HepG2 (cell line): Measurements from ENCODE around the gene COPS3. TPM values are rescaled to one million over a fixed set of nuclear protein-coding genes. Genes with fewer than 3 reads are reported as not detected.

Source experiments
- ATF6 ChIP-seq: sonication (generic); formaldehyde crosslinking; conservative IDR thresholded peaks from 2 replicates; pipeline ENCODE4 v1.4.0; 2020; ENCODE audit warnings: missing genetic modification reagents
- E2F5 ChIP-seq: sonication (generic); formaldehyde crosslinking; conservative IDR thresholded peaks from 2 replicates; pipeline ENCODE4 v1.4.0; 2020; ENCODE audit warnings: missing genetic modification reagents
- EED ChIP-seq: sonication (generic); formaldehyde crosslinking; IDR thresholded peaks from 2 replicates; pipeline ENCODE4 v1.5.0; 2020; ENCODE audit warnings: mild to moderate bottlenecking, missing genetic modification reagents
- HIC2 ChIP-seq: sonication (generic); formaldehyde crosslinking; IDR thresholded peaks from 2 replicates; pipeline ENCODE4 v1.9.0; 2022; ENCODE audit warnings: low read depth, missing genetic modification reagents
- HMG20A ChIP-seq: IDR thresholded peaks from 2 replicates; pipeline ENCODE4 v1.6.1; 2016; ENCODE audit warnings: borderline replicate concordance
- PBX2 ChIP-seq: IDR thresholded peaks from 2 replicates; pipeline ENCODE4 v1.6.1; 2016; ENCODE audit warnings: control low read depth
- PBX3 ChIP-seq: sonication (generic); formaldehyde crosslinking; IDR thresholded peaks from 2 replicates; pipeline ENCODE4 v1.8.1; 2023; ENCODE audit warnings: missing genetic modification reagents, inconsistent platforms, borderline replicate concordance
- RFXAP ChIP-seq: sonication (generic); formaldehyde crosslinking; IDR thresholded peaks from 2 replicates; pipeline ENCODE4 v1.4.0; 2020; ENCODE audit warnings: missing genetic modification reagents, borderline replicate concordance
- ZBTB2 ChIP-seq: sonication (generic); formaldehyde crosslinking; IDR thresholded peaks from 2 replicates; pipeline ENCODE4 v1.8.0; 2022; ENCODE audit warnings: low read depth, missing genetic modification reagents
- ZNF253 ChIP-seq: sonication (generic); formaldehyde crosslinking; IDR thresholded peaks from 2 replicates; pipeline ENCODE4 v1.8.0; 2022; ENCODE audit warnings: mild to moderate bottlenecking, missing genetic modification reagents, borderline replicate concordance
- ZNF746 ChIP-seq: sonication (generic); formaldehyde crosslinking; IDR thresholded peaks from 2 replicates; pipeline ENCODE4 v1.8.0; 2022; ENCODE audit warnings: mild to moderate bottlenecking, missing genetic modification reagents
- ZNF816 ChIP-seq: sonication (generic); formaldehyde crosslinking; IDR thresholded peaks from 2 replicates; pipeline ENCODE4 v1.8.0; 2022; ENCODE audit warnings: missing genetic modification reagents, mild to moderate bottlenecking, borderline replicate concordance
- ZSCAN12 ChIP-seq: sonication (generic); formaldehyde crosslinking; IDR thresholded peaks from 2 replicates; pipeline ENCODE4 v1.9.0; 2021; ENCODE audit warnings: mild to moderate bottlenecking, missing genetic modification reagents
- ZSCAN25 ChIP-seq: sonication (generic); formaldehyde crosslinking; IDR thresholded peaks from 2 replicates; pipeline ENCODE4 v1.8.0; 2022; ENCODE audit warnings: mild to moderate bottlenecking, missing genetic modification reagents
- polyA plus RNA-seq, 8 experiments: library from polyadenylated mRNA; depleted of rRNA in 3 of 8; stranded (reverse) in 7 of 8; unstranded in 1 of 8; fragments of >200 nt; fragmentation: Illumina TruSeq in 4 of 8; extraction: Trizol in 4 of 8; gene quantifications; 2 replicates each; pipeline versions ENCODE4 v1.2.1 to v1.2.3, GENCODE V29; 2011 to 2016; ENCODE audit warnings: low read depth in 4 of 8, missing spikeins in 1 of 8, mixed read lengths in 1 of 8; ENCODE audit not compliant: insufficient read depth in 1 of 8
- total RNA-seq, 5 experiments: library from RNA; depleted of rRNA; stranded (reverse); fragments of >200 nt; fragmentation: Illumina TruSeq; extraction: Trizol; gene quantifications; 2 replicates each; pipeline ENCODE4 v1.2.3, GENCODE V29; 2016; ENCODE audit warnings: low read depth in 1 of 5

COPS3 gene
- total and polyA plus RNA-seq, 2 of the 13 experiments (the other 11 are each of a cell fraction or from before 2014, with no cell fraction given), result 46.3 to 103 TPM

- TF ChIP-seq ATF6 (CRISPR knock-in tag) (0 out of 2 replicates have a peak, but pooled peaks have one; percentile 53), ZNF746 (CRISPR knock-in tag) (peak; percentile 32; the same call in 1 of the 2 replicates), E2F5 (CRISPR knock-in tag) (peak; percentile 83), RFXAP (CRISPR knock-in tag) (peak; percentile 82), PBX3 (CRISPR knock-in tag) (0 out of 2 replicates have a peak, but pooled peaks have one; percentile 19), ZSCAN25 (CRISPR knock-in tag) (peak; percentile 64; the same call in 1 of the 2 replicates), ZNF816 (CRISPR knock-in tag) (no peak; the same call in 1 of the 2 replicates), EED (CRISPR knock-in tag) (peak; percentile 83; the same call in 1 of the 2 replicates), PBX2 (CRISPR knock-in tag) (peak; percentile 87), ZBTB2 (CRISPR knock-in tag) (peak; percentile 76), ZNF253 (peak; percentile 38; the same call in 1 of the 2 replicates), HMG20A (CRISPR knock-in tag) (0 out of 2 replicates have a peak, but pooled peaks have one; percentile 10), HIC2 (CRISPR knock-in tag) (no peak), ZSCAN12 (CRISPR knock-in tag) (no peak)
Measured at GRCh38 chr17:17280613-17281549, at the start of gene COPS3 (continued).
